OCI-M1 (cell line): ENCODE data around the gene SPG11.
"Not testable (repeated sequence)": the region's sequence is repeated elsewhere in the genome, so short reads cannot be mapped to it uniquely, and the experiment has no call there.

Source experiments
- DNase-seq: peaks from one replicate; lab custom pipeline; 2025; lab: John Stamatoyannopoulos, UW

Gene SPG11

GRCh38 chr15:44675911-44676310, 12.4 kb upstream of the SPG11 start:
- no peak for DNase-seq

GRCh38 chr15:44673639-44674038, 10.2 kb upstream of the SPG11 start:
- no peak for DNase-seq

GRCh38 chr15:44670087-44670950, 6.9 kb upstream of the SPG11 start:
- no peak for DNase-seq

GRCh38 chr15:44668921-44669320, 5.5 kb upstream of the SPG11 start:
- DNase-seq: no peak

- no peak for DNase-seq
Measured at GRCh38 chr15:44667039-44667360, 3.5 kb upstream of the SPG11 start.

- DNase-seq: peak; percentile 39
Measured at GRCh38 chr15:44666210-44667038, 3.0 kb upstream of the SPG11 start.

GRCh38 chr15:44662478-44663409, 718 bp downstream of the SPG11 start:
- peak; percentile 76 for DNase-seq

- no peak for DNase-seq
Measured at GRCh38 chr15:44661576-44661975, 1.9 kb downstream of the SPG11 start.

- no peak for DNase-seq
Measured at GRCh38 chr15:44659056-44659455, 4.4 kb downstream of the SPG11 start.

- no peak for DNase-seq
Measured at GRCh38 chr15:44657378-44657777, 6.1 kb downstream of the SPG11 start.

GRCh38 chr15:44656913-44657312, 6.5 kb downstream of the SPG11 start:
- no peak for DNase-seq

- DNase-seq: no peak
Measured at GRCh38 chr15:44656298-44656697, 7.2 kb downstream of the SPG11 start.

- no peak for DNase-seq
Measured at GRCh38 chr15:44654858-44655257, 8.6 kb downstream of the SPG11 start.

- no peak for DNase-seq
Measured at GRCh38 chr15:44647637-44648036, 15.8 kb downstream of the SPG11 start.

GRCh38 chr15:44647036-44647435, 16.4 kb downstream of the SPG11 start:
- DNase-seq: no peak

GRCh38 chr15:44646460-44646859, 17.0 kb downstream of the SPG11 start:
- no peak for DNase-seq

- no peak for DNase-seq
Measured at GRCh38 chr15:44641651-44642050, 21.8 kb downstream of the SPG11 start.

GRCh38 chr15:44636976-44637375, 26.5 kb downstream of the SPG11 start:
- DNase-seq: no peak

GRCh38 chr15:44633603-44634002, 29.9 kb downstream of the SPG11 start:
- peak; percentile 52 for DNase-seq

GRCh38 chr15:44625286-44625685, 38.2 kb downstream of the SPG11 start:
- not testable (repeated sequence) for DNase-seq

GRCh38 chr15:44623178-44623577, 40.3 kb downstream of the SPG11 start:
- DNase-seq: no peak

- no peak for DNase-seq
Measured at GRCh38 chr15:44620081-44620480, 43.4 kb downstream of the SPG11 start.
